Endothelial cell of umbilical vein (primary cell): ENCODE results near the gene CALU. TPM values are rescaled to one million over a fixed set of nuclear protein-coding genes. Genes with fewer than 3 reads are reported as not detected.

Source experiments
- BruUV-seq: library from RNA; stranded (reverse); fragments of 400-500 nt; replicated peaks from 2 replicates; lab custom pipeline; 2021; lab: Mats Ljungman, UMichigan
- CTCF ChIA-PET: fragments of 300-600, 350-600 bp; sonication (Branson Sonifier 250); formaldehyde crosslinking; loops from one replicate; lab custom pipeline; 2021; ENCODE audit warnings: antibody characterized with exemption, inconsistent platforms; lab: Charles Lee
- POLR2A ChIA-PET: fragments of 300-600, 350-600 bp; sonication (Branson Sonifier 250); formaldehyde crosslinking; loops from one replicate; lab custom pipeline; 2021; ENCODE audit warnings: antibody characterized with exemption, inconsistent platforms; lab: Charles Lee
- DNase-seq: peaks from one replicate; pipeline ENCODE4 v3.0.0-alpha.2; 2011; ENCODE audit warnings: low read depth, low spot score
- FAIRE-seq: peaks from 2 replicates; lab custom pipeline; 2011; peaks lifted over from hg19 to GRCh38; lab: Jason Lieb, UNC
- H2AFZ ChIP-seq: 2 replicates; pipeline ENCODE4 v1.6.0; 2012; ENCODE audit warnings: low read depth, low read length, control low read depth, inconsistent platforms
- H3K27ac ChIP-seq: 2 replicates; pipeline ENCODE4 v1.5.1; 2011; ENCODE audit warnings: low read depth, mild to moderate bottlenecking, control low read depth, low read length, moderate library complexity; ENCODE audit not compliant: insufficient read depth
- H3K27me3 ChIP-seq, 2 experiments: 2 replicates each; pipeline versions ENCODE4 v1.6.0 to v1.6.1; 2011; ENCODE audit warnings: low read length in 2 of 2, mixed read lengths in 1 of 2; ENCODE audit not compliant: control insufficient read depth in 2 of 2, insufficient read depth in 2 of 2
- H3K36me3 ChIP-seq, 2 experiments: 2 replicates in 1 of 2; 3 replicates in 1 of 2; pipeline ENCODE4 v1.5.1; 2011; ENCODE audit warnings: low read length in 2 of 2, mild to moderate bottlenecking in 1 of 2, moderate library complexity in 1 of 2; ENCODE audit not compliant: control insufficient read depth in 2 of 2, insufficient read depth in 2 of 2; ENCODE audit errors: extremely low read depth in 1 of 2
- H3K4me1 ChIP-seq: 3 replicates; pipeline ENCODE4 v1.5.1; 2011; ENCODE audit warnings: mild to moderate bottlenecking, low read length; ENCODE audit not compliant: control insufficient read depth, insufficient read depth; ENCODE audit errors: extremely low read depth
- H3K4me2 ChIP-seq: 2 replicates; pipeline ENCODE4 v1.6.1; 2011; ENCODE audit warnings: low read length, control low read depth, mixed read lengths; ENCODE audit not compliant: insufficient read depth
- H3K4me3 ChIP-seq, 3 experiments: fragments of 200-600 bp in 1 of 3; sonication (generic), shearing (Covaris generic) in 1 of 3; replicated peaks in 1 of 3; 2 replicates each; pipeline ENCODE4 v1.5.1; 2011 to 2016; ENCODE audit warnings: control low read depth in 3 of 3, low read length in 3 of 3, mild to moderate bottlenecking in 2 of 3, inconsistent platforms in 1 of 3, low read depth in 1 of 3, moderate library complexity in 1 of 3; ENCODE audit not compliant: insufficient read depth in 1 of 3
- H3K79me2 ChIP-seq: 2 replicates; pipeline ENCODE4 v1.6.0; 2012; ENCODE audit warnings: low read length, inconsistent platforms; ENCODE audit not compliant: control insufficient read depth, insufficient read depth
- H3K9ac ChIP-seq: replicated peaks from 2 replicates; pipeline ENCODE3; 2011; ENCODE audit warnings: low read length, control low read depth; ENCODE audit not compliant: insufficient read depth; ENCODE audit errors: extremely low read depth
- H3K9me1 ChIP-seq: replicated peaks from 3 replicates; pipeline ENCODE4 v1.6.0; 2011; ENCODE audit warnings: mild to moderate bottlenecking, low read length; ENCODE audit not compliant: control insufficient read depth, insufficient read depth; ENCODE audit errors: extremely low read depth
- H3K9me3 ChIP-seq: replicated peaks from 2 replicates; pipeline ENCODE4 v1.5.1; 2012; ENCODE audit warnings: low read length, inconsistent platforms; ENCODE audit not compliant: control insufficient read depth, insufficient read depth
- H4K20me1 ChIP-seq: replicated peaks from 2 replicates; pipeline ENCODE3; 2011; ENCODE audit warnings: mild to moderate bottlenecking, low read length; ENCODE audit not compliant: control insufficient read depth, insufficient read depth; ENCODE audit errors: extremely low read depth
- CTCF ChIP-seq, 2 donors: IDR thresholded peaks; 1 replicate in 1 of 2; 2 replicates in 1 of 2; pipeline ENCODE4 v1.5.1; 2011; ENCODE audit warnings: low read length in 2 of 2, mild to moderate bottlenecking in 2 of 2, moderate library complexity in 2 of 2, control low read depth in 1 of 2, inconsistent platforms in 1 of 2, low read depth in 1 of 2; ENCODE audit not compliant: insufficient read depth in 1 of 2; ENCODE audit errors: extremely low read depth in 1 of 2
- EZH2 ChIP-seq: IDR thresholded peaks from 2 replicates; pipeline ENCODE4 v1.6.1; 2012; ENCODE audit warnings: borderline replicate concordance, low read depth, mild to moderate bottlenecking, moderate library complexity, low read length, inconsistent platforms; ENCODE audit not compliant: severe bottlenecking
- FOS ChIP-seq: IDR thresholded peaks from 2 replicates; pipeline ENCODE4 v1.6.1; 2011; ENCODE audit warnings: mild to moderate bottlenecking, low read length, moderate library complexity, borderline replicate concordance; ENCODE audit not compliant: insufficient read depth
- GATA2 ChIP-seq: IDR thresholded peaks from 2 replicates; pipeline ENCODE4 v1.7.0; 2011; ENCODE audit warnings: low read depth, mild to moderate bottlenecking, moderate library complexity, mixed read lengths, low read length; ENCODE audit not compliant: insufficient read length, insufficient read depth
- JUN ChIP-seq: IDR thresholded peaks from 2 replicates; pipeline ENCODE4 v1.6.1; 2011; ENCODE audit warnings: borderline replicate concordance, low read depth; ENCODE audit not compliant: insufficient read length, insufficient read depth
- MAX ChIP-seq: IDR thresholded peaks from 2 replicates; pipeline ENCODE4 v1.6.1; 2011; ENCODE audit not compliant: insufficient read depth, insufficient read length
- MYC ChIP-seq: IDR thresholded peaks from one replicate; pipeline ENCODE4 v1.6.1; 2011; ENCODE audit warnings: mild to moderate bottlenecking, low read depth, low read length
- POLR2A ChIP-seq: IDR thresholded peaks from 2 replicates; pipeline ENCODE4 v1.6.1; 2012; ENCODE audit warnings: low read depth, mild to moderate bottlenecking, control low read depth, low read length
- POLR2AphosphoS5 ChIP-seq: IDR thresholded peaks from 2 replicates; pipeline ENCODE4 v1.6.1; 2012; ENCODE audit warnings: low read depth, mild to moderate bottlenecking, control low read depth, low read length, moderate library complexity; ENCODE audit not compliant: insufficient read depth
- dilution Hi-C: fragments of 300-500 bp; cut with MboI; formaldehyde crosslinking; loops from one replicate; pipeline ENCODE4 v1.15.0; 2019; ENCODE audit warnings: low sequenced_read_pairs; ENCODE audit not compliant: extremely low pct_ligation_motif_present
- intact Hi-C: fragments of 100-400 bp; cut with micrococcal nuclease; formaldehyde crosslinking; loops from one replicate; pipeline ENCODE4 v1.10.0; 2022
- polyA plus RNA-seq, 4 experiments: library from polyadenylated mRNA; depleted of rRNA in 3 of 4; stranded (reverse) in 3 of 4; unstranded in 1 of 4; fragments of >200 nt; gene quantifications; 2 replicates each; pipeline versions ENCODE4 v1.2.1 to v1.2.3, GENCODE V29; 2011 to 2012; ENCODE audit warnings: missing spikeins in 1 of 4
- total RNA-seq: library from RNA; stranded (reverse); gene quantifications from 2 replicates; pipeline ENCODE4 v1.2.3, GENCODE V29; 2021

Gene CALU
- total and polyA plus RNA-seq, 2 donors (not counting 3 experiments of a cell fraction or from before 2014, with no cell fraction given), result 135 to 257 TPM

GRCh38 chr7:128741491-128741890 is 2.3 kb downstream of the CALU start:
- intact Hi-C loops, result no loop called here
- Histone ChIP-seq H3K4me3 (peak overlapping the region in 1 of 3 experiments; percentile 95), H4K20me1 (peaks cover 13% of the 10 kb centered on the region), H3K27me3 (no peaks in the 10 kb centered on the region), H3K36me3 (peaks cover 0 to 4% of the 10 kb centered on the region in 2 experiments), H3K9ac (no peak overlapping the region), H3K9me3 (no peaks in the 10 kb centered on the region), H3K27ac (no peak overlapping the region), H3K79me2 (peaks cover 73% of the 10 kb centered on the region), H2AFZ (no peak overlapping the region), H3K9me1 (no peaks in the 10 kb centered on the region), H3K4me2 (peak overlapping the region; percentile 91), H3K4me1 (peaks cover 33% of the 10 kb centered on the region)
- dilution Hi-C loops, result no loop called here
- BruUV-seq, result no TSS peak
- no peak for DNase-seq
- TF ChIP-seq JUN, result no peak
- no peak for TF ChIP-seq POLR2AphosphoS5
- no peak for TF ChIP-seq FOS
- TF ChIP-seq GATA2, result no peak
- no peak for TF ChIP-seq EZH2
- TF ChIP-seq MAX, result no peak
- TF ChIP-seq MYC, result no peak
- TF ChIP-seq CTCF (IDR thresholded peaks at IDR 0.05; ENCODE audit: extremely low read depth in 1 of 2, insufficient read depth in 1 of 2, low read depth in 1 of 2, low read length in 2 of 2), result no peak
- no peak for TF ChIP-seq POLR2A
- ChIA-PET POLR2A (interaction anchor here (1.2 kb wide), 1 partner anchor 92 kb away, joined by 5 read pairs; no protein-coding TSS in a partner anchor), CTCF (interaction anchor here (1.1 to 1.7 kb wide), 3 partner anchors 9 to 142 kb away, joined by 3 to 5 read pairs (median 4); no protein-coding TSS in a partner anchor)
- FAIRE-seq, result no peak
